Calu3 (cell line): Measurements from ENCODE around the gene USP24. TPM values are rescaled to one million over a fixed set of nuclear protein-coding genes. Genes with fewer than 3 reads are reported as not detected.
A peak's percentile ranks its signal among the peaks of the same experiment; 100 is the strongest.

Experiments
- BruUV-seq: library from RNA; stranded (reverse); fragments of 400-500 nt; replicated peaks from 2 replicates; lab custom pipeline; 2021; lab: Mats Ljungman, UMichigan
- CTCF ChIA-PET: fragments of 300-600 bp; sonication (Branson Sonifier 250); formaldehyde crosslinking; loops from one replicate; lab custom pipeline; 2022; ENCODE audit warnings: antibody characterized with exemption; lab: Charles Lee
- DNase-seq: peaks from one replicate; pipeline ENCODE4 v3.0.0; 2022
- H3K27ac Mint-ChIP-seq: one replicate; pipeline ENCODE4 v1.8.0; 2022; ENCODE audit warnings: mixed read lengths; ENCODE audit not compliant: unreplicated experiment
- H3K27me3 Mint-ChIP-seq: one replicate; pipeline ENCODE4 v1.8.0; 2022; ENCODE audit warnings: mixed read lengths; ENCODE audit not compliant: unreplicated experiment
- H3K36me3 Mint-ChIP-seq: one replicate; pipeline ENCODE4 v1.8.0; 2022; ENCODE audit warnings: mild to moderate bottlenecking, moderate library complexity, mixed read lengths; ENCODE audit not compliant: insufficient read depth, unreplicated experiment
- H3K4me1 Mint-ChIP-seq: one replicate; pipeline ENCODE4 v1.8.0; 2022; ENCODE audit warnings: mild to moderate bottlenecking, low read depth, mixed read lengths; ENCODE audit not compliant: unreplicated experiment
- H3K4me3 Mint-ChIP-seq: one replicate; pipeline ENCODE4 v1.8.0; 2022; ENCODE audit warnings: mild to moderate bottlenecking, low read depth, moderate library complexity, mixed read lengths; ENCODE audit not compliant: unreplicated experiment
- H3K9me3 Mint-ChIP-seq: one replicate; pipeline ENCODE4 v1.8.0; 2022; ENCODE audit warnings: low read depth, mixed read lengths; ENCODE audit not compliant: unreplicated experiment
- CTCF ChIP-seq: fragments of 200-600 bp; IDR thresholded peaks from one replicate; pipeline ENCODE4 v1.8.0; 2022; ENCODE audit warnings: antibody characterized with exemption; ENCODE audit not compliant: unreplicated experiment
- intact Hi-C: fragments of 100-400 bp; cut with micrococcal nuclease; formaldehyde crosslinking; loops from one replicate; pipeline ENCODE4 v1.10.0; 2022; ENCODE audit not compliant: unreplicated experiment
- total RNA-seq: library from RNA; stranded (reverse); gene quantifications from 2 replicates; pipeline ENCODE4 v1.2.3, GENCODE V29; 2022

USP24 gene
- total RNA-seq, 1 experiment from 2014 or later, result 45.3 TPM

GRCh38 chr1:55140546-55140983, 74.6 kb downstream of the USP24 start:
- peak; percentile 55 for TF ChIP-seq CTCF
- BruUV-seq, result no TSS peak
- Mint-ChIP-seq H3K4me3 (no peak overlapping the region), H3K27me3 (no peaks in the 10 kb centered on the region), H3K9me3 (no peaks in the 10 kb centered on the region), H3K27ac (no peak overlapping the region), H3K4me1 (no peaks in the 10 kb centered on the region), H3K36me3 (peaks cover 16% of the 10 kb centered on the region)
- CTCF ChIA-PET, result no interaction called here
- intact Hi-C loops, result loop anchor here (1.0 to 10.0 kb wide), 3 partner anchors 137 to 1444 kb away; no protein-coding TSS in a partner anchor
- peak; percentile 75 for DNase-seq

GRCh38 chr1:55140137-55140536, 75.0 kb downstream of the USP24 start:
- no peak for TF ChIP-seq CTCF
- H3K9me3 Mint-ChIP-seq, result no peaks in the 10 kb centered on the region
- no peak for DNase-seq

GRCh38 chr1:55138823-55139222, 76.3 kb downstream of the USP24 start:
- intact Hi-C loops, result no loop called here
- no peak for DNase-seq
- Mint-ChIP-seq H3K9me3 (no peaks in the 10 kb centered on the region), H3K27me3 (no peaks in the 10 kb centered on the region), H3K4me1 (no peaks in the 10 kb centered on the region), H3K4me3 (no peak overlapping the region), H3K36me3 (peaks cover 9% of the 10 kb centered on the region), H3K27ac (no peak overlapping the region)
- TF ChIP-seq CTCF, result no peak
- CTCF ChIA-PET, result no interaction called here
- no TSS peak for BruUV-seq

More at GRCh38 chr1:55140137-55140536, 75.0 kb downstream of the USP24 start:
- Mint-ChIP-seq H3K27ac (no peak overlapping the region), H3K36me3 (peaks cover 16% of the 10 kb centered on the region), H3K4me1 (no peaks in the 10 kb centered on the region), H3K27me3 (no peaks in the 10 kb centered on the region), H3K4me3 (no peak overlapping the region)
- CTCF ChIA-PET, result interaction anchor here (0.9 kb wide), 2 partner anchors 134 to 1445 kb away, joined by 3 to 4 read pairs; no protein-coding TSS in a partner anchor
- no TSS peak for BruUV-seq
- intact Hi-C loops, result loop anchor here (1.0 to 10.0 kb wide), 3 partner anchors 137 to 1445 kb away; no protein-coding TSS in a partner anchor

GRCh38 chr1:55134152-55134808, 80.9 kb downstream of the USP24 start:
- peaks cover 7% of the 10 kb centered on the region for H3K36me3 Mint-ChIP-seq
- intact Hi-C loops, result no loop called here
- CTCF ChIA-PET, result no interaction called here
- no peak for TF ChIP-seq CTCF
- peaks cover 7% of the 10 kb centered on the region for H3K4me1 Mint-ChIP-seq
- H3K27me3 Mint-ChIP-seq, result no peaks in the 10 kb centered on the region
- no TSS peak for BruUV-seq
- no peak for DNase-seq
- H3K27ac Mint-ChIP-seq, result no peak overlapping the region
- H3K9me3 Mint-ChIP-seq, result no peaks in the 10 kb centered on the region
- no peak overlapping the region for H3K4me3 Mint-ChIP-seq
